ENCODE measurements around the gene CDK14. TPM values are rescaled to one million over a fixed set of nuclear protein-coding genes. Genes with fewer than 3 reads are reported as not detected.

The CDK14 gene
- total RNA-seq, 2 donors from 2014 or later, result 5.1 to 5.5 TPM

GRCh38 chr7:90841759-90842429, 245.8 kb downstream of the CDK14 start:
- intact Hi-C loops (cut with DNase I, micrococcal nuclease), result no loop called here
- ATAC-seq, result no peak
- DNase-seq, result no peak

GRCh38 chr7:90842430-90842788, 246.3 kb downstream of the CDK14 start:
- ATAC-seq (no peak), DNase-seq (no peak)
- intact Hi-C loops (cut with DNase I, micrococcal nuclease), result no loop called here

DNA sequence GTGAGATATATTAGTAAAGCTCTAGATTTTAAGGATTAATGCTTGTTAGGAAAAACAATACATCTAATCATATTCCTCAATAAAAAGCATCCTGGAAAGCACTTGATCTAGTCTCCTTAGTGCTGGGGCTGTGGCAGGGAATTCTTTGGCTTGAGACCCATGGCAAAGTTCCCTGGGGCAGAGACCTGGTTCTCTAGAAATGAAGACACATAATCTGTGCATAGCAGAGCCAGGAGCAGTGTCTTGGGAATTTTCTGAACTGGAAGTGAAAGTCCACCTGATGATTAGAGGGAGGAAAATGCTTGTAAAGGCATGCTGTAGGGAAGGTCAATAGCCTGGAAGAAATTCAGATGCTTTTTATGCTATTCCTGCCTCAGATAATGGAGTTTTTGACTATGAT, 247.4 kb downstream of the CDK14 start:
- intact Hi-C loops (cut with DNase I, micrococcal nuclease), result no loop called here
- ATAC-seq (no peak), DNase-seq (no peak)

GRCh38 chr7:90844421-90844820, 248.3 kb downstream of the CDK14 start:
- intact Hi-C loops (cut with DNase I, micrococcal nuclease), result no loop called here
- no peak for DNase-seq
- no peak for ATAC-seq

DNA sequence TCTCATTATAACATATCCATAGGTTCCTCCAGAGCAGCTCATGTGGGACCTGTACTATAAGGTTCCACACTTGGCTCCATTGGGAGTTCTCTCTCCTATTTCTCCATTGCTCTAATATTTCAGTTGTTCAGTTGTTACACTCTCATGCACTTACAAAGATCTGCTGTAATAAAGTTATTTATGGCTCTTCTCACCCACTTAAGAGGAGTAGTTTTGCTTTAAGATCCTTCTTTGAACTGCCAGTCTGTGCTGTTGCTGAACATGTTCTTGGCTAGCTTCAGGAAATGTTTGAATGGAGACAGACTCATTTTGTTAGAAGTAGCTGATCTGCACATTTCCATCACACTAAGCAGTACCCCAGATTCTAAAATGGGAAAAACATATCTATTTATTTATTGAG, 250.1 kb downstream of the CDK14 start:
- DNase-seq (no peak), ATAC-seq (no peak)
- intact Hi-C loops (cut with DNase I, micrococcal nuclease), result no loop called here

GRCh38 chr7:90850066-90850465, 253.9 kb downstream of the CDK14 start:
- ATAC-seq, result no peak
- no peak for DNase-seq
- intact Hi-C loops (cut with DNase I, micrococcal nuclease), result no loop called here

- intact Hi-C loops (cut with DNase I, micrococcal nuclease), result no loop called here
These were observed 254.3 kb downstream of the CDK14 start for GRCh38 chr7:90850471-90850870.

DNA sequence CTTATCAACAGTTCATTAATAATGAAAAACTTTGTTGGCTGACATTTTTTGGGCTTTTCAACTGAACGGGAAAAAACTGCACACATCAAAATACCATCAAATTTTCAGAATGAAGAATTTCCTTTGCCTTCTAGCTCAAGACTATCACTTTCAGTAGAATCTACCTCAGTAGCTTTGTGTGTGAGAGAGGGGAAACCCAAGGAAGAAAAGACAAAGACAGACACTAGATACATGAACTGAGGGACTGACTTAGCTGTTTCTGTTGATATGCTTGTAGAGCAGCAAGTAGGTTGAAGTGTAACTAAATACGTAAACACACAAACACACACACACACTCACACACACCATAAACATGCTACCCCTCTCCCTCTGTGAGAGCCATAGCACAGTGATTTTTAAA, 257.1 kb downstream of the CDK14 start:
- intact Hi-C loops (cut with DNase I, micrococcal nuclease), result no loop called here
- ATAC-seq (no peak), DNase-seq (no peak)

More at GRCh38 chr7:90850471-90850870, 254.3 kb downstream of the CDK14 start:
- ATAC-seq (no peak), DNase-seq (no peak)

- intact Hi-C loops (cut with DNase I, micrococcal nuclease), result no loop called here
- ATAC-seq, result no peak
- no peak for DNase-seq
These were observed 260.4 kb downstream of the CDK14 start for GRCh38 chr7:90856351-90857070.

DNA sequence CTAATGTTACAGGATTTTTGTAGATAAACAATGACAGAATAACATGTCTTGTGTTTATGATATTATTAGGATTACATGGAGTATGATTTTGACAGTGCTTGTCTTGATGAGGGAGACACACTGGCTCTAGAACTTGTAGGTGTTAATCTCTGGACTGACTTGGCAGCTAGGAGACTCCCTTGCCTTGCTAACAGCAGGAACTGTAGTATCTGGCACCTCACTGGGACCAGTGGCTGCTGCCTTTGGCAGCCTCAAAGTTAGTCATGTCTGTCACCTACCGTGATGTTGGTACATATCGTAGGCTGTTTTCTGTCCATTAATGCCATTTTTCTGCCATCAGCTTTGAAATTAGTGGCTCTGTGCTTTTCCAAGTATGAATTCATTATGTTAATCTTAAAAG, 261.5 kb downstream of the CDK14 start:
- ATAC-seq (no peak), DNase-seq (no peak)
- intact Hi-C loops (cut with DNase I, micrococcal nuclease), result no loop called here

GRCh38 chr7:90858546-90858945, 262.4 kb downstream of the CDK14 start:
- ATAC-seq (no peak), DNase-seq (no peak)
- intact Hi-C loops (cut with DNase I, micrococcal nuclease), result no loop called here

DNA sequence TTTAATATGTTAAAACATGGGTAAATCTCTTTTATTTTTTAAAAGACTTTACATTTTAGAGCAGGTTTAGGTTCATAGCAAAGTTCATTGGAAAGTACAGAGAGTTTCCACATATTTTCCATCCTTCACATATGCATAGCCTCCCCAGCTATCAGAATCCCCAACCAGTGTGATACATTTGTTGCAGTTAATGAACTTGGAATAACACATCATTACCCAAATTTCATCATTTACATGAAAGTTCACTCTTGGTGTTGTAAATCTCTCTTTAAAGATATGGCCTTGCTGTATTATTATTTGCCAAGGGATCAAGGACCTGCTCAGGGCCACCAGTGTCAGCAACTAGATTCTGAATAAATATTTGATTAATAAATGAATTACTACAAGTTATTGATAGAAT, 263.4 kb downstream of the CDK14 start:
- DNase-seq (no peak), ATAC-seq (no peak)
- intact Hi-C loops (cut with DNase I, micrococcal nuclease), result no loop called here

DNA sequence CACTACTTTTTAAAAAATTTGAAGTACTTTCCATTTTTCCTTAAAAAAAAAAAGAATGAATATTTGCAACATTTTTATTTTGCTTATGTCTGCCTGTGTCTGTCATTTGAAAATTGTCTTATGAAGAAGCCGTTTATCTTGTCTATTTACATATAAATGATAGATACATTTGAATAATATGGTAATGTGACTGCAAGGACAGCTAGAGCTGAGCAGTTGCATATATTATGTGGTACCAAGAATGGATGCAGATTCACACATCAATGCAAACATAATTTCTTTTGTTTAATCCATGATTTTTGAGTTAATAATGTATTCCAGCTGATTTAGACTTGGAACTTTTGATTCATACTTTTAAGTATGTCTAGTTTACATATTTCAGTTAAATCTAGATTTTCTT, 268.0 kb downstream of the CDK14 start:
- intact Hi-C loops (cut with DNase I, micrococcal nuclease), result no loop called here
- ATAC-seq (no peak), DNase-seq (no peak)

- DNase-seq, result no peak
- intact Hi-C loops (cut with DNase I, micrococcal nuclease), result no loop called here
- ATAC-seq, result no peak
These were observed 273.2 kb downstream of the CDK14 start for GRCh38 chr7:90869335-90869734.

GRCh38 chr7:90876701-90877100, 280.6 kb downstream of the CDK14 start:
- DNase-seq (no peak), ATAC-seq (no peak)
- intact Hi-C loops (cut with DNase I, micrococcal nuclease), result no loop called here

DNA sequence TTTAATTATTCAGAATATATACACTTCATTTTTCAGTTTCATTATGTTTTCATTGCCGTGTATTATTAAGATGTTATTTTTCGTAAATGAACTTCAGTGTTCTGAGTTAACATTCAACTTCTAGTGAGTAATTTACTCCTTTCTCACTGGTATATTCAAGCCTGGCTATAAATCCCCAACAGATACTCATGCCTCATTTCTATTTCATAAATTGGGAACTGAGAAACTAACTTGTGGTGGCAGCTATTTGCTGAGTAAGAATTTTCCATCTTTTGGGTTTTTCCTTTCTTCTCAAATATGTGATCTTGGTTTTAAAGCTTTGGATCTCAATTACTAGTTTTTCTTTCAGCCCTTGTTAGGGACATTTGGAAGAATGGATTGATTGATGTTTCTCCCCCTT, 281.1 kb downstream of the CDK14 start:
- no peak for ATAC-seq
- no peak for DNase-seq
- intact Hi-C loops (cut with DNase I, micrococcal nuclease), result no loop called here

DNA sequence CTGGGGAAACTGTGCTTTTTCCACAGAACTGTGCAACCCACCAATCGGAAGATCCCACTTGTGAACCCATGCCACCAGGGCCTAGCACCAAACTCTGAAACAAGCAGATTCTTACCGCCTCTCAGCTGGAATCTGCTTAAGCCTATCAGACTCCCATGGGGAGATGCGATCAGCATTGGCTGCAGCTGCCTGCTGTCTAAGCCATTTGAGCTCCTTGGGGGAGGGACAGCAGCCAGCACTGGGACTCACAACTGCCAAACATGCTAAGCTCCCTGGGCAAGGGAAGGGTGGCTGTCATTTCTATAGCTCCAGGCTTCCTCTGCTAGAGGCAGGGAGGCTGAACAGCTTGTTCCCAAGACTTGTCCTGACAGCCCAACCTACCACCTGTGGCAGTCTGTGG, 283.8 kb downstream of the CDK14 start:
- intact Hi-C loops (cut with DNase I, micrococcal nuclease), result no loop called here
- ATAC-seq (no peak), DNase-seq (no peak)

GRCh38 chr7:90886416-90886815, 290.3 kb downstream of the CDK14 start:
- no peak for DNase-seq
- no peak for ATAC-seq
- intact Hi-C loops (cut with DNase I, micrococcal nuclease), result no loop called here

- no peak for ATAC-seq
- DNase-seq, result no peak
- intact Hi-C loops (cut with DNase I, micrococcal nuclease), result no loop called here
These were observed 293.1 kb downstream of the CDK14 start for GRCh38 chr7:90889210-90889609.

GRCh38 chr7:90889644-90890043, 293.5 kb downstream of the CDK14 start:
- ATAC-seq (no peak), DNase-seq (no peak)
- intact Hi-C loops (cut with DNase I, micrococcal nuclease), result no loop called here

GRCh38 chr7:90891529-90891928, 295.4 kb downstream of the CDK14 start:
- DNase-seq (no peak), ATAC-seq (no peak)
- intact Hi-C loops (cut with DNase I, micrococcal nuclease), result no loop called here

Measured in left colon (tissue), 2 donors.